PC-3 (cell line): Measurements from ENCODE around the gene TNFAIP8. TPM values are rescaled to one million over a fixed set of nuclear protein-coding genes. Genes with fewer than 3 reads are reported as not detected.

Experiments
- ATAC-seq: fragments of 200-7000 bp; cut with Tn5 transposase; 2 replicates; pipeline ENCODE4 v1.9.1; 2020; ENCODE audit warnings: mild to moderate bottlenecking, moderate library complexity
- BruUV-seq: library from RNA; stranded (reverse); fragments of 400-500 nt; replicated peaks from 2 replicates; lab custom pipeline; 2021; lab: Mats Ljungman, UMichigan
- CTCF ChIA-PET: fragments of 300-600 bp; sonication (Branson Sonifier 250); formaldehyde crosslinking; loops from one replicate; lab custom pipeline; 2022; ENCODE audit warnings: antibody characterized with exemption; lab: Charles Lee
- POLR2A ChIA-PET: fragments of 300-600 bp; sonication (Branson Sonifier 250); formaldehyde crosslinking; loops from one replicate; lab custom pipeline; 2022; ENCODE audit warnings: antibody characterized with exemption; ENCODE audit not compliant: unreplicated experiment; lab: Charles Lee
- DNase-seq: peaks from one replicate; pipeline ENCODE4 v3.0.0-alpha.2; 2015
- H2AFZ ChIP-seq: fragments of 300-600 bp; sonication (generic); 2 replicates; pipeline ENCODE4 v1.6.0; 2016; ENCODE audit warnings: antibody characterized with exemption, low read length
- H3F3A ChIP-seq: fragments of 300-600 bp; sonication (generic); one replicate; pipeline ENCODE4 v1.6.0; 2017; ENCODE audit warnings: antibody characterized with exemption, low read length, control low read depth, mild to moderate bottlenecking; ENCODE audit not compliant: unreplicated experiment
- H3K27ac ChIP-seq: fragments of 300-600 bp; sonication (generic); 2 replicates; pipeline ENCODE4 v1.5.1; 2016; ENCODE audit warnings: mild to moderate bottlenecking, low read length
- H3K27me3 ChIP-seq: fragments of 300-600 bp; sonication (generic); 2 replicates; pipeline ENCODE4 v1.6.1; 2016; ENCODE audit warnings: low read length, mixed read lengths
- H3K36me3 ChIP-seq: fragments of 300-600 bp; sonication (generic); 2 replicates; pipeline ENCODE4 v1.6.1; 2016; ENCODE audit warnings: low read depth, mixed run types, low read length, mixed read lengths
- H3K4me1 ChIP-seq: fragments of 300-600 bp; sonication (generic); 2 replicates; pipeline ENCODE4 v1.5.1; 2016; ENCODE audit warnings: low read length; ENCODE audit not compliant: insufficient read depth
- H3K4me2 ChIP-seq: fragments of 300-600 bp; sonication (generic); 2 replicates; pipeline ENCODE4 v1.6.0; 2016; ENCODE audit warnings: low read length
- H3K4me3 ChIP-seq: fragments of 300-600 bp; sonication (generic); 2 replicates; pipeline ENCODE4 v1.5.1; 2016; ENCODE audit warnings: mild to moderate bottlenecking, low read length, mixed read lengths
- H3K79me2 ChIP-seq: fragments of 300-600 bp; sonication (generic); 2 replicates; pipeline ENCODE4 v1.6.1; 2017; ENCODE audit warnings: low read length, mixed read lengths
- H3K9ac ChIP-seq: fragments of 300-600 bp; sonication (generic); 2 replicates; pipeline ENCODE4 v1.6.0; 2016; ENCODE audit warnings: mild to moderate bottlenecking, low read length
- H3K9me2 ChIP-seq: fragments of 300-600 bp; sonication (generic); replicated peaks from 2 replicates; pipeline ENCODE4 v1.6.1; 2016; ENCODE audit warnings: mixed run types, low read length, mixed read lengths
- H3K9me3 ChIP-seq: fragments of 300-600 bp; sonication (generic); 2 replicates; pipeline ENCODE4 v1.6.1; 2016; ENCODE audit warnings: low read length, mixed read lengths
- H4K20me1 ChIP-seq: fragments of 300-600 bp; sonication (generic); 2 replicates; pipeline ENCODE4 v1.6.1; 2016; ENCODE audit warnings: low read length, mixed read lengths
- EZH2 ChIP-seq: fragments of 300-600 bp; sonication (generic); IDR thresholded peaks from one replicate; pipeline ENCODE4 v1.6.1; 2017; ENCODE audit warnings: antibody characterized with exemption, mild to moderate bottlenecking, low read length; ENCODE audit not compliant: unreplicated experiment
- EZH2phosphoT487 ChIP-seq: fragments of 300-600 bp; sonication (generic); IDR thresholded peaks from 2 replicates; pipeline ENCODE4 v1.6.1; 2018; ENCODE audit warnings: mild to moderate bottlenecking, antibody characterized with exemption, low read length, borderline replicate concordance
- intact Hi-C: fragments of 100-400 bp; cut with micrococcal nuclease; formaldehyde crosslinking; loops from 2 replicates; pipeline ENCODE4 v1.9.0; 2023
- total RNA-seq: library from RNA; depleted of rRNA; stranded (reverse); fragments of >200 nt; gene quantifications from 2 replicates; pipeline ENCODE4 v1.2.3, GENCODE V29; 2014
- TF ChIP-seq, protein P1 (sequence below): fragments of 300-600 bp; sonication (generic); conservative IDR thresholded peaks from 2 replicates; pipeline ENCODE4 v1.5.1; 2017; ENCODE audit warnings: antibody characterized with exemption, low read depth, mild to moderate bottlenecking, low read length

Gene TNFAIP8
- total RNA-seq, 1 experiment from 2014 or later, result 20.0 TPM

DNA sequence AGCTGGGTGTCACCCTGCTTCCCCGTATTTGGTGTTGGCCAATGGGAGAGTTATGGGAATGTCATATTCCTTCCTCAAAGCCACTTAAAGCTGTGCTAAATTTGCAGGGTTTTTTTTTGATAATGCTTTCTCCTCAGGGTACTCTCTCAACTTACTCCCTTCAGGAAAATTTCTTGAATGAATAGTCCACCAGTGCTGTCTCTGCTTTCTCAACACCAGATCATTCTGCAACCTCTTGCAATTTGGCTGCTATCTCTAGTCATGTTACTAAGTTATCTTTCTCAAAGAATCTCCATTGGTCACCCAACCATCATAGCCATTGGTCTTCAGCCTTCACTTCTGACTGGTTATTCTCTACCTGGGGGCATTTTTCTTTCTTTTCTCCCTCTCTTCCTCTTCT lies 13.4 kb upstream of the TNFAIP8 start:
- Histone ChIP-seq H3K9ac (no peak overlapping the region), H3K36me3 (no peaks in the 10 kb centered on the region), H3K27ac (no peak overlapping the region), H4K20me1 (no peaks in the 10 kb centered on the region), H2AFZ (no peak overlapping the region), H3K4me2 (no peak overlapping the region), H3K9me3 (no peaks in the 10 kb centered on the region), H3K4me1 (no peaks in the 10 kb centered on the region), H3K79me2 (no peaks in the 10 kb centered on the region), H3F3A (no peaks in the 10 kb centered on the region), H3K9me2 (no peaks in the 10 kb centered on the region), H3K27me3 (no peaks in the 10 kb centered on the region), H3K4me3 (no peak overlapping the region)
- DNase-seq, result no peak
- intact Hi-C loops, result no loop called here
- CTCF ChIA-PET, result interaction anchor here (0.6 kb wide), 1 partner anchor 17 kb away, joined by 3 read pairs; no protein-coding TSS in a partner anchor
- POLR2A ChIA-PET, result interaction anchor here (0.5 kb wide), 1 partner anchor 17 kb away, joined by 4 read pairs; no protein-coding TSS in a partner anchor
- no peak for ATAC-seq
- no TSS peak for BruUV-seq
- no peak for TF ChIP-seq EZH2
- TF ChIP-seq, protein P1, sequence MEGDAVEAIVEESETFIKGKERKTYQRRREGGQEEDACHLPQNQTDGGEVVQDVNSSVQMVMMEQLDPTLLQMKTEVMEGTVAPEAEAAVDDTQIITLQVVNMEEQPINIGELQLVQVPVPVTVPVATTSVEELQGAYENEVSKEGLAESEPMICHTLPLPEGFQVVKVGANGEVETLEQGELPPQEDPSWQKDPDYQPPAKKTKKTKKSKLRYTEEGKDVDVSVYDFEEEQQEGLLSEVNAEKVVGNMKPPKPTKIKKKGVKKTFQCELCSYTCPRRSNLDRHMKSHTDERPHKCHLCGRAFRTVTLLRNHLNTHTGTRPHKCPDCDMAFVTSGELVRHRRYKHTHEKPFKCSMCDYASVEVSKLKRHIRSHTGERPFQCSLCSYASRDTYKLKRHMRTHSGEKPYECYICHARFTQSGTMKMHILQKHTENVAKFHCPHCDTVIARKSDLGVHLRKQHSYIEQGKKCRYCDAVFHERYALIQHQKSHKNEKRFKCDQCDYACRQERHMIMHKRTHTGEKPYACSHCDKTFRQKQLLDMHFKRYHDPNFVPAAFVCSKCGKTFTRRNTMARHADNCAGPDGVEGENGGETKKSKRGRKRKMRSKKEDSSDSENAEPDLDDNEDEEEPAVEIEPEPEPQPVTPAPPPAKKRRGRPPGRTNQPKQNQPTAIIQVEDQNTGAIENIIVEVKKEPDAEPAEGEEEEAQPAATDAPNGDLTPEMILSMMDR, result no peak
- no peak for TF ChIP-seq EZH2phosphoT487

DNA sequence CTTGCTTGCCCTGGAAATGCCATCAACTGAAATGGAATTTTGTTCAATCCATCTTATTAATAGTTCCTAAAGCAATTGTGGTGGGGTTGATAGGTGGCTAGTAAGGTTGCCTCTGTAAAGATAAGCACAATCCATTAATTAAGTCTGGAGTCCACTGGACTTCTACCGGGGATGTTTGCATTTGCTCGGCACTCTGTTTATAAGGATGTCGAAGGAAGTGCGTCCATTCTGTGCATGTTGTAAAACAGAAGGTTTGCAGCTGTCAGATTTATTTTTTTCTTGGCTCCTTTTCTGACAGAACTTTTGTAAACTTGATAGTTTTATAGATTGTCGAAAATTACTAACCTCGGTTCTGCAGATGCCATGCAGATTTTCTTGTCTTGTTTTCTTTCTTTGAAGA lies 12.8 kb upstream of the TNFAIP8 start:
- ChIA-PET POLR2A (no interaction called here), CTCF (no interaction called here)
- Histone ChIP-seq H2AFZ (no peak overlapping the region), H4K20me1 (no peaks in the 10 kb centered on the region), H3K9me3 (no peaks in the 10 kb centered on the region), H3K9ac (no peak overlapping the region), H3K27me3 (no peaks in the 10 kb centered on the region), H3K36me3 (no peaks in the 10 kb centered on the region), H3K79me2 (no peaks in the 10 kb centered on the region), H3K4me3 (no peak overlapping the region), H3K4me2 (no peak overlapping the region), H3F3A (no peaks in the 10 kb centered on the region), H3K27ac (no peak overlapping the region), H3K9me2 (no peaks in the 10 kb centered on the region), H3K4me1 (no peaks in the 10 kb centered on the region)
- no peak for TF ChIP-seq EZH2phosphoT487
- no peak for TF ChIP-seq EZH2
- TF ChIP-seq, protein P1, result no peak
- ATAC-seq (no peak), DNase-seq (no peak)
- BruUV-seq, result no TSS peak
- intact Hi-C loops, result no loop called here

DNA sequence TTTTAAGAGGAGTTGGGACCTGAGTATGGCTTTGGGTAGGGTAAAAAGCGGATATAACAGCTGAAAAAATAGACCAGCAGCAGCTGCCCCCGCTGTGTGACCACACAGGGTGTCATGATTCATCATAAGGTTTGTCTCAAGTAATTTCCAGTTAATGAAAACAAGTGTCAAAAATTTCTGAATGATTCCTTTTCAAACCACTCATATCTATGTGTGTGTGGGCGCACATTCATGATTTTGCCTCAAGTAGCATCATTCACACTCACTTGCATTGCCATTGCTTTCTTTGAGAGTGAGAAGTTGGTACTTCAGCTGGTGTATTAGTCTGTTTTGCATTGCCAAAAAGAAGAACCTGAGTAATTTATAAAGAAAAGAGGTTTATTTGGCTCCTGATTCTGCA lies 12.1 kb upstream of the TNFAIP8 start:
- intact Hi-C loops, result no loop called here
- H3K4me3 ChIP-seq, result no peak overlapping the region
- no peaks in the 10 kb centered on the region for H3K9me2 ChIP-seq
- BruUV-seq, result no TSS peak
- no peaks in the 10 kb centered on the region for H3K36me3 ChIP-seq
- DNase-seq, result no peak
- H2AFZ ChIP-seq, result no peak overlapping the region
- no peaks in the 10 kb centered on the region for H4K20me1 ChIP-seq
- no peaks in the 10 kb centered on the region for H3K79me2 ChIP-seq
- ChIA-PET POLR2A (no interaction called here), CTCF (no interaction called here)
- H3K4me1 ChIP-seq, result 0 out of 2 replicates have a peak, but pooled peaks cover under 1% of the 10 kb centered on the region
- no peaks in the 10 kb centered on the region for H3F3A ChIP-seq
- H3K9ac ChIP-seq, result no peak overlapping the region
- H3K27ac ChIP-seq, result no peak overlapping the region
- no peaks in the 10 kb centered on the region for H3K9me3 ChIP-seq
- no peaks in the 10 kb centered on the region for H3K27me3 ChIP-seq
- H3K4me2 ChIP-seq, result no peak overlapping the region
- ATAC-seq, result no peak
- no peak for TF ChIP-seq EZH2
- TF ChIP-seq, protein P1, result no peak
- no peak for TF ChIP-seq EZH2phosphoT487
